KMS-11 (cell line): ENCODE measurements around the gene MTUS2.

ENCODE experiments used
- H2AFZ ChIP-seq: fragments of 200-600 bp; sonication (generic); 2 replicates; pipeline ENCODE4 v1.6.1; 2016; ENCODE audit warnings: antibody characterized with exemption, mixed run types, low read depth
- H3K27ac ChIP-seq: fragments of 200-600 bp; sonication (generic); 2 replicates; pipeline ENCODE4 v1.6.1; 2016; ENCODE audit warnings: mild to moderate bottlenecking, mixed run types
- H3K27me3 ChIP-seq: fragments of 200-600 bp; sonication (generic); 2 replicates; pipeline ENCODE4 v1.6.1; 2017; ENCODE audit warnings: mild to moderate bottlenecking, low read depth, mixed run types, moderate library complexity; ENCODE audit not compliant: insufficient read depth
- H3K36me3 ChIP-seq: fragments of 200-600 bp; sonication (generic); 2 replicates; pipeline ENCODE4 v1.6.1; 2017; ENCODE audit warnings: mild to moderate bottlenecking, mixed run types; ENCODE audit not compliant: insufficient read depth
- H3K4me1 ChIP-seq: fragments of 200-600 bp; sonication (generic); 2 replicates; pipeline ENCODE4 v1.6.1; 2016; ENCODE audit warnings: mild to moderate bottlenecking, low read depth, mixed run types; ENCODE audit not compliant: poor library complexity, severe bottlenecking
- H3K4me2 ChIP-seq: fragments of 200-600 bp; sonication (generic); 2 replicates; pipeline ENCODE4 v1.7.0; 2016; ENCODE audit warnings: mild to moderate bottlenecking, mixed run types
- H3K4me3 ChIP-seq: fragments of 200-600 bp; sonication (generic); IDR thresholded peaks from 2 replicates; pipeline ENCODE4 v1.6.1; 2017; ENCODE audit warnings: low read depth, low read length, mixed read lengths; ENCODE audit not compliant: insufficient read depth
- H3K79me2 ChIP-seq: fragments of 200-600 bp; sonication (generic); 2 replicates; pipeline ENCODE4 v1.6.1; 2016; ENCODE audit warnings: low read depth, mixed run types; ENCODE audit not compliant: insufficient read depth
- H3K9ac ChIP-seq: fragments of 200-600 bp; sonication (generic); 2 replicates; pipeline ENCODE4 v1.6.1; 2016; ENCODE audit warnings: mild to moderate bottlenecking, mixed run types
- H4K20me1 ChIP-seq: fragments of 200-600 bp; sonication (generic); 2 replicates; pipeline ENCODE4 v1.6.1; 2016; ENCODE audit warnings: mild to moderate bottlenecking, mixed run types; ENCODE audit not compliant: insufficient read depth
- TF ChIP-seq, protein P1 (sequence below): fragments of 200-600 bp; sonication (generic); conservative IDR thresholded peaks from 2 replicates; pipeline ENCODE4 v1.6.1; 2017; ENCODE audit warnings: low read depth, mild to moderate bottlenecking, antibody characterized with exemption, low read length, moderate library complexity, mixed read lengths

Gene MTUS2

DNA sequence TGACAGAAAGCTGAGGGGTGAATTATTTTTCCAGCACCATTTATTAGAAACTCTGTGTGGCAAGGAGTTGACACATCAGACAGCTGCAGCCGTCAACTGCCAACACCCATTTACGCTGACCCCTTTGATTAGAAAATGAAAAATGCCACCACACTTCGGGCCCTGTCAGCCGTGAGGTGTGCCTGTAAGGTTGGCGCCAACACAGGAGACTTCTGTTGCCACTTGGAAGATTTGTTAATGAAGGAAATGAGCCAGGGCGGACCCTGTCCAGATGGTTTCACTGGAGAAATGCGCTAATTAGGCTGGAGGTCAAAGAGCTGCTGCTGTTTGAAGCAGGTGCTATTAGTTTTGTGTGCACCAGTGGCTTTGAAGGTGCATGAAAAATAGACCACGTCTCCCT lies 297.5 kb downstream of the MTUS2 start:
- Histone ChIP-seq H3K4me3 (no peak overlapping the region), H3K36me3 (no peaks in the 10 kb centered on the region), H3K4me1 (no peaks in the 10 kb centered on the region), H3K4me2 (no peak overlapping the region), H3K9ac (no peak overlapping the region), H3K27ac (no peak overlapping the region), H3K27me3 (no peaks in the 10 kb centered on the region), H4K20me1 (no peaks in the 10 kb centered on the region), H3K79me2 (no peaks in the 10 kb centered on the region), H2AFZ (no peak overlapping the region)
- TF ChIP-seq, protein P1, sequence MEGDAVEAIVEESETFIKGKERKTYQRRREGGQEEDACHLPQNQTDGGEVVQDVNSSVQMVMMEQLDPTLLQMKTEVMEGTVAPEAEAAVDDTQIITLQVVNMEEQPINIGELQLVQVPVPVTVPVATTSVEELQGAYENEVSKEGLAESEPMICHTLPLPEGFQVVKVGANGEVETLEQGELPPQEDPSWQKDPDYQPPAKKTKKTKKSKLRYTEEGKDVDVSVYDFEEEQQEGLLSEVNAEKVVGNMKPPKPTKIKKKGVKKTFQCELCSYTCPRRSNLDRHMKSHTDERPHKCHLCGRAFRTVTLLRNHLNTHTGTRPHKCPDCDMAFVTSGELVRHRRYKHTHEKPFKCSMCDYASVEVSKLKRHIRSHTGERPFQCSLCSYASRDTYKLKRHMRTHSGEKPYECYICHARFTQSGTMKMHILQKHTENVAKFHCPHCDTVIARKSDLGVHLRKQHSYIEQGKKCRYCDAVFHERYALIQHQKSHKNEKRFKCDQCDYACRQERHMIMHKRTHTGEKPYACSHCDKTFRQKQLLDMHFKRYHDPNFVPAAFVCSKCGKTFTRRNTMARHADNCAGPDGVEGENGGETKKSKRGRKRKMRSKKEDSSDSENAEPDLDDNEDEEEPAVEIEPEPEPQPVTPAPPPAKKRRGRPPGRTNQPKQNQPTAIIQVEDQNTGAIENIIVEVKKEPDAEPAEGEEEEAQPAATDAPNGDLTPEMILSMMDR = no peak

DNA sequence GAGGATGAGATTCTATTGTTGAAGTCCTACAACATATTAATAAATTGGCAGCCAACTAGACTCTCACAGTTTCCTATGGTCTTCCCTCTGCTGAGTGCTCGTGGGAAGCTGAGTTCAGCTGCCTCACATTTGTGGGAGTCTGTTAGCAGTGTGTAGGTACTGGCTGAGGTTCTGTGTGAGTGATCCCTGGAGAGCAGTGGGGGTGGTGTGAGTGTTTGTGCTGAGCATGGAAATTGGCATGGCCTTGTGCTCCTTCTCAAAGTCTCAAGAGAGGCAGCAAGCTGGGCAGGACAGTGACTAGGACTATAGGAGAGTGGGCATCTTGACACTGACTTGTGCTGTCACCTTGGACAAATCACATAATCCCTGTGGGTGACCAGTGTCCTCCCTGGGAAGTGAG lies 298.3 kb downstream of the MTUS2 start:
- Histone ChIP-seq H3K27ac (no peak overlapping the region), H3K27me3 (no peaks in the 10 kb centered on the region), H3K4me2 (no peak overlapping the region), H3K4me3 (no peak overlapping the region), H3K36me3 (no peaks in the 10 kb centered on the region), H4K20me1 (no peaks in the 10 kb centered on the region), H3K9ac (no peak overlapping the region), H3K79me2 (no peaks in the 10 kb centered on the region), H2AFZ (no peak overlapping the region), H3K4me1 (no peaks in the 10 kb centered on the region)
- TF ChIP-seq, protein P1 = no peak

DNA sequence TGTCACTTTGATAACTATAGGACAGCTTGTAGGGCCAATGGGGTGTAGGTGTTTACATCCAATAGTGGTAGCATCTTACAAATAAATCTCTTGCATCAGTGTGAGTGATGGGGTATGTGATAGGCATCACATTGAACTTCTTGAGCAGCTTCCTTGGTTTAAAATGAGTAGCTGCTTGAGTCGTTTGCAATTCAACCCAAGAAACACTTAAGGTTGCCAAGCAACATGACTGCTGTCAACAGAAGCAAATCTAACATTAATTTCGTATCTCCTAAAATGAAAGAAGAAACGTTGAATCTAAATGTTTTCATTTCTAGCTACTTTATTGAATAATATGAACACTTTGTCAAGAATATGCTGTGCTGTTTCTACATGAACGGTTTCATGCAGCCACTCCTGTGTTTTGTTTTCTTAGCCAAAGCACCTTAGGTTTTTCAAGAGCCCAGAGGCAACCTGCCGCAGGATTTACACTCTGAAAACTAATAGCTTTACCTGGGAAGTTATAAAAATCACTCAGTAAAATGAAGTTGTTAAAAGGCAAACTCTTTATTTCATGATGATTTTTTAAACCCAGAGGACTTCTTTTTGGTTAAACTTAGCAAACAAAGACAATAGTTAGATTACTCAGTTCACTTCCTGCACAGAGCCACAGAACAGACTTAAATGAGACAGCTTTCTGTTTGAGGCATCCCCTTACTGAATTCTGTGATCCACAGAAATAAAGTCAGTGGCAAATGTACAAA lies 305.2 kb downstream of the MTUS2 start:
- Histone ChIP-seq H3K9ac (no peak overlapping the region), H3K4me3 (no peak overlapping the region), H3K4me1 (no peaks in the 10 kb centered on the region), H3K27ac (no peak overlapping the region), H3K4me2 (no peak overlapping the region), H2AFZ (no peak overlapping the region), H3K36me3 (no peaks in the 10 kb centered on the region), H3K79me2 (no peaks in the 10 kb centered on the region), H3K27me3 (no peaks in the 10 kb centered on the region), H4K20me1 (no peaks in the 10 kb centered on the region)
- TF ChIP-seq, protein P1 = no peak

DNA sequence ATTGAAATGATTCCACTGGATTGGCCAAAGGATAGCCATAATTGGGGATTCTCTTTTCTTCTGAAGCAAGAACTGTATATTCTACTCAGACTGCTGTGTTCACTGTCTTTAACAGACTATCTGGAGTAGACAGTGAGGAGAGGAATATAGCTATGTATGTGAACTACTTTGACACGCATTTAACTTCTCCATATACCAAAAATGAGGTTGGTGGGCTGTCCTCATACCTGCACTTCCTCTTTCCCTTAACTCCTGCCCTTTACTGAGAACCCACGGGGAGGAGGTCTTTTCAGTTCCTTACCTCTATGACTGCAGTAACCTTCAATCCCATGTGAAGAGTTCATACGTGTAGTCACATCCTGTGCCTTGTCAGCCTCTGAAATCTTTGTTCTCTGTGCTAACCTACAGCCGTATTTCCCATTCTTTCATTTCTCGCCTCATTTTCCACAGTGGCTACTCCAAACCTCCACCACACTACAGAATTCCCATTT lies 305.8 kb downstream of the MTUS2 start:
- Histone ChIP-seq H4K20me1 (no peaks in the 10 kb centered on the region), H3K27me3 (no peaks in the 10 kb centered on the region), H3K79me2 (no peaks in the 10 kb centered on the region), H3K4me1 (no peaks in the 10 kb centered on the region), H3K9ac (no peak overlapping the region), H3K27ac (no peak overlapping the region), H2AFZ (no peak overlapping the region), H3K4me2 (no peak overlapping the region), H3K36me3 (no peaks in the 10 kb centered on the region), H3K4me3 (no peak overlapping the region)
- TF ChIP-seq, protein P1 = no peak
